GM12878 (cell line): ENCODE data around the gene SCEL. TPM values are rescaled to one million over a fixed set of nuclear protein-coding genes. Genes with fewer than 3 reads are reported as not detected.

Experiments used
- ATAC-seq: fragments of 200-7000 bp; cut with Tn5 transposase; 3 replicates; pipeline ENCODE4 v1.9.1; 2020; ENCODE audit warnings: mild to moderate bottlenecking, moderate library complexity
- BruUV-seq: library from RNA; stranded (reverse); fragments of 400-500 nt; replicated peaks from 2 replicates; lab custom pipeline; 2021; lab: Mats Ljungman, UMichigan
- CTCF ChIA-PET: fragments of 300-600 bp; sonication (Branson Sonifier 250); formaldehyde crosslinking; extraction: SDS; loops from one replicate; lab custom pipeline; 2021; ENCODE audit warnings: inconsistent platforms; lab: Yijun Ruan, JAX
- POLR2A ChIA-PET: fragments of 350-600 bp; formaldehyde crosslinking; extraction: SDS; loops from one replicate; lab custom pipeline; 2021; ENCODE audit warnings: inconsistent platforms; lab: Charles Lee
- RAD21 ChIA-PET: fragments of 300-600 bp; sonication (Branson Sonifier 250); formaldehyde crosslinking; loops from one replicate; lab custom pipeline; 2023; ENCODE audit warnings: antibody characterized with exemption; ENCODE audit not compliant: unreplicated experiment; lab: Charles Lee
- SMC1A ChIA-PET: fragments of 300-600 bp; sonication (Branson Sonifier 250); formaldehyde crosslinking; loops from one replicate; lab custom pipeline; 2023; ENCODE audit not compliant: unreplicated experiment, uncharacterized antibody; lab: Charles Lee
- DNase-seq: peaks from one replicate; pipeline ENCODE4 v3.0.0-alpha.2; 2011; ENCODE audit warnings: low read depth, low spot score
- FAIRE-seq: peaks from 3 replicates; lab custom pipeline; 2011; peaks lifted over from hg19 to GRCh38; lab: Jason Lieb, UNC
- H2AFZ ChIP-seq: 2 replicates; pipeline ENCODE4 v1.6.0; 2011; ENCODE audit warnings: low read depth, low read length, control low read depth; ENCODE audit not compliant: control insufficient read depth
- H3K27ac ChIP-seq: 2 replicates; pipeline ENCODE4 v1.5.1; 2011; ENCODE audit warnings: control low read depth; ENCODE audit not compliant: control insufficient read depth, insufficient read depth
- H3K27me3 ChIP-seq, 2 experiments: replicated peaks in 1 of 2; 2 replicates each; pipeline versions ENCODE4 v1.6.0 to v1.6.1; 2011; ENCODE audit warnings: low read length in 1 of 2; ENCODE audit not compliant: control insufficient read depth in 2 of 2, insufficient read depth in 2 of 2
- H3K36me3 ChIP-seq, 2 experiments: 2 replicates each; pipeline ENCODE4 v1.5.1; 2011; ENCODE audit warnings: low read length in 1 of 2; ENCODE audit not compliant: control insufficient read depth in 2 of 2, insufficient read depth in 2 of 2
- H3K4me1 ChIP-seq: 2 replicates; pipeline ENCODE4 v1.6.1; 2011; ENCODE audit warnings: mild to moderate bottlenecking, low read length, moderate library complexity, mixed read lengths; ENCODE audit not compliant: control insufficient read depth, insufficient read depth
- H3K4me2 ChIP-seq: 2 replicates; pipeline ENCODE4 v1.6.0; 2011; ENCODE audit warnings: control low read depth; ENCODE audit not compliant: control insufficient read depth, insufficient read depth
- H3K4me3 ChIP-seq: fragments of 200-600 bp; sonication (generic); 2 replicates; pipeline ENCODE4 v1.5.1; 2016
- H3K79me2 ChIP-seq: 2 replicates; pipeline ENCODE4 v1.6.0; 2011; ENCODE audit warnings: low read length; ENCODE audit not compliant: control insufficient read depth, insufficient read depth
- H3K9ac ChIP-seq: 2 replicates; pipeline ENCODE4 v1.8.0; 2011; ENCODE audit warnings: low read length, control low read depth, mixed read lengths; ENCODE audit not compliant: control insufficient read depth, insufficient read depth
- H3K9me3 ChIP-seq: replicated peaks from 3 replicates; pipeline ENCODE4 v1.5.1; 2011; ENCODE audit warnings: mild to moderate bottlenecking, low read length; ENCODE audit not compliant: control insufficient read depth, insufficient read depth
- H4K20me1 ChIP-seq: 2 replicates; pipeline ENCODE4 v1.6.0; 2011; ENCODE audit not compliant: control insufficient read depth, insufficient read depth
- ASH2L ChIP-seq: fragments of 300-600, 200-600 bp; sonication (generic); IDR thresholded peaks from 2 replicates; pipeline ENCODE4 v1.6.1; 2017; ENCODE audit warnings: low read depth, mild to moderate bottlenecking, borderline replicate concordance
- BACH1 ChIP-seq: fragments of 450-650 bp; IDR thresholded peaks from 2 replicates; pipeline ENCODE4 v1.6.1; 2017; ENCODE audit warnings: mild to moderate bottlenecking, borderline replicate concordance
- CREB1 ChIP-seq: IDR thresholded peaks from 2 replicates; pipeline ENCODE4 v1.6.1; 2012; ENCODE audit warnings: low read depth, mild to moderate bottlenecking, inconsistent platforms
- DPF2 ChIP-seq: fragments of 450-650 bp; IDR thresholded peaks from 2 replicates; pipeline ENCODE4 v1.6.1; 2017; ENCODE audit warnings: mild to moderate bottlenecking
- EZH2 ChIP-seq: IDR thresholded peaks from 2 replicates; pipeline ENCODE4 v1.6.1; 2012; ENCODE audit warnings: low read depth, mild to moderate bottlenecking, control low read depth, inconsistent platforms, low read length, borderline replicate concordance; ENCODE audit not compliant: control insufficient read depth
- GABPA ChIP-seq: IDR thresholded peaks from 2 replicates; pipeline ENCODE4 v1.6.1; 2014; ENCODE audit warnings: antibody characterized with exemption, low read depth, mild to moderate bottlenecking, inconsistent platforms
- KAT2A ChIP-seq: conservative IDR thresholded peaks from 2 replicates; pipeline ENCODE4 v1.6.1; 2011; ENCODE audit warnings: low read depth, low read length; ENCODE audit not compliant: control insufficient read depth
- POLR2AphosphoS2 ChIP-seq: IDR thresholded peaks from 2 replicates; pipeline ENCODE4 v1.6.1; 2011; ENCODE audit warnings: low read depth, mild to moderate bottlenecking, low read length, improper control_type of control experiment, moderate library complexity
- RBBP5 ChIP-seq: fragments of 200-600 bp; sonication (generic); conservative IDR thresholded peaks from 2 replicates; pipeline ENCODE4 v1.6.1; 2016
- RFX5 ChIP-seq: IDR thresholded peaks from 2 replicates; pipeline ENCODE4 v1.6.1; 2011; ENCODE audit warnings: low read depth, low read length, improper control_type of control experiment
- SMARCA5 ChIP-seq: fragments of 450-650 bp; IDR thresholded peaks from 2 replicates; pipeline ENCODE4 v1.6.1; 2017; ENCODE audit warnings: mild to moderate bottlenecking
- SP1 ChIP-seq: IDR thresholded peaks from one replicate; pipeline ENCODE4 v1.6.1; 2011; ENCODE audit warnings: low read depth, low read length
- SUPT20H ChIP-seq: IDR thresholded peaks from 2 replicates; pipeline ENCODE4 v1.6.1; 2011; ENCODE audit warnings: low read depth, mild to moderate bottlenecking, low read length, moderate library complexity, borderline replicate concordance; ENCODE audit not compliant: control insufficient read depth
- TAF1 ChIP-seq: IDR thresholded peaks from 2 replicates; pipeline ENCODE4 v1.6.1; 2011; ENCODE audit warnings: mild to moderate bottlenecking, low read depth, low read length, borderline replicate concordance
- TARDBP ChIP-seq: IDR thresholded peaks from 2 replicates; pipeline ENCODE4 v1.6.1; 2016; ENCODE audit warnings: borderline replicate concordance
- WGBS: methylation state at CpG from one replicate; pipeline ENCODE4 v1.1.6; 2016; ENCODE audit warnings: low lambda C conversion rate; ENCODE audit not compliant: insufficient replicate concordance, insufficient coverage; ENCODE audit errors: missing lambda C conversion rate; 5-methylcytosine and 5-hydroxymethylcytosine counted together
- in situ Hi-C: fragments of 300-500 bp; cut with MboI; formaldehyde crosslinking; loops from 9 replicates; pipeline ENCODE4 v1.14.3; 2018; ENCODE audit warnings: mixed read lengths
- intact Hi-C: fragments of 100-400 bp; cut with micrococcal nuclease; formaldehyde crosslinking; loops from one replicate; pipeline ENCODE4 v1.14.2; 2022; ENCODE audit not compliant: unreplicated experiment
- polyA plus RNA-seq, 11 experiments: library from polyadenylated mRNA; depleted of rRNA in 4 of 11; unstranded in 6 of 11; stranded (reverse) in 5 of 11; fragments of >200 nt; fragmentation: Nextera tagmentation in 4 of 11; fragmentation: Illumina TruSeq in 1 of 11; extraction: Ambion mirVana in 4 of 11; extraction: Trizol in 1 of 11; gene quantifications; 1 replicate in 1 of 11; 2 replicates in 10 of 11; pipeline versions ENCODE4 v1.2.1 to v1.2.3, GENCODE V29; 2011 to 2016; ENCODE audit warnings: inconsistent platforms in 2 of 11, missing spikeins in 2 of 11, low read depth in 1 of 11
- total RNA-seq, 4 experiments: library from RNA; depleted of rRNA in 3 of 4; stranded (reverse); fragments of >200 nt in 3 of 4; fragmentation: Illumina TruSeq in 1 of 4; extraction: Trizol in 1 of 4; gene quantifications; 2 replicates each; pipeline versions ENCODE4 v1.2.1 to v1.2.3, GENCODE V29; 2013 to 2021
- TF ChIP-seq, protein P1 (sequence below): IDR thresholded peaks from 2 replicates; pipeline ENCODE4 v1.6.1; 2012; ENCODE audit warnings: low read depth, low read length, improper control_type of control experiment
- TF ChIP-seq, protein P2 (sequence below): fragments of 450-650 bp; IDR thresholded peaks from 2 replicates; pipeline ENCODE4 v1.6.1; 2017; ENCODE audit warnings: low read depth, mild to moderate bottlenecking, moderate library complexity
- TF ChIP-seq, protein P3 (sequence below): fragments of 450-650 bp; IDR thresholded peaks from 2 replicates; pipeline ENCODE4 v1.6.1; 2014; ENCODE audit warnings: mild to moderate bottlenecking

Gene SCEL
- total and polyA plus RNA-seq, 10 of the 15 experiments (the other 5 are each of a cell fraction or from before 2014, with no cell fraction given) = 0.09 to 0.68 (median 0.16) TPM; not detected in 1

DNA sequence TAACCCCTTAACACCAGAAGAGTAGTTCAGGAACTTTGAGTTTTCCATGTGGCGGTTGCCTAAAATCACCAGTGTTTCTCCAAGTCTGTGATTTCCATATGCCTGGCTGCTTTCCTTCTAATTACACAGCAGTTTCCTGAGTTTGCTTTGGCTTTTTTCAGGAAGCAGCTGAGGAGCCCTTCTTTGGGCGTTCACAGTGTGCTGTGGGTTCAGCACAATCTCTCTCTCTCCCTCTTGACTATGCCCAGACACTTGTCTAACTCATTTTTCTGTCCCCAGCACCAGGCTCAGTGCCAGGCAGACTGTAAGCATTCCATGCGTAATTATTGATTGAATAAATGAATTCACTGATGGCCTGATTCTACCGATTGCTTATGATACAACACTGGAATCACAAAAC is 19.7 kb downstream of the SCEL start:
- H3K9ac ChIP-seq = no peak overlapping the region
- no peaks in the 10 kb centered on the region for H3K9me3 ChIP-seq
- intact Hi-C loops (no loop called here), in situ Hi-C loops (no loop called here)
- H3K27me3 ChIP-seq = no peaks in the 10 kb centered on the region
- ATAC-seq (no peak), DNase-seq (no peak), FAIRE-seq (no peak)
- H3K27ac ChIP-seq = no peak overlapping the region
- TF ChIP-seq BACH1 (no peak), TAF1 (no peak), SUPT20H (no peak), DPF2 (no peak), GABPA (no peak), ASH2L (no peak), POLR2AphosphoS2 (no peak), SP1 (no peak), KAT2A (no peak), TARDBP (no peak), RFX5 (no peak), EZH2 (no peak), CREB1 (no peak), SMARCA5 (no peak), RBBP5 (no peak)
- TF ChIP-seq, protein P1, sequence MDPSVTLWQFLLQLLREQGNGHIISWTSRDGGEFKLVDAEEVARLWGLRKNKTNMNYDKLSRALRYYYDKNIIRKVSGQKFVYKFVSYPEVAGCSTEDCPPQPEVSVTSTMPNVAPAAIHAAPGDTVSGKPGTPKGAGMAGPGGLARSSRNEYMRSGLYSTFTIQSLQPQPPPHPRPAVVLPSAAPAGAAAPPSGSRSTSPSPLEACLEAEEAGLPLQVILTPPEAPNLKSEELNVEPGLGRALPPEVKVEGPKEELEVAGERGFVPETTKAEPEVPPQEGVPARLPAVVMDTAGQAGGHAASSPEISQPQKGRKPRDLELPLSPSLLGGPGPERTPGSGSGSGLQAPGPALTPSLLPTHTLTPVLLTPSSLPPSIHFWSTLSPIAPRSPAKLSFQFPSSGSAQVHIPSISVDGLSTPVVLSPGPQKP = no peak
- TF ChIP-seq, protein P2, sequence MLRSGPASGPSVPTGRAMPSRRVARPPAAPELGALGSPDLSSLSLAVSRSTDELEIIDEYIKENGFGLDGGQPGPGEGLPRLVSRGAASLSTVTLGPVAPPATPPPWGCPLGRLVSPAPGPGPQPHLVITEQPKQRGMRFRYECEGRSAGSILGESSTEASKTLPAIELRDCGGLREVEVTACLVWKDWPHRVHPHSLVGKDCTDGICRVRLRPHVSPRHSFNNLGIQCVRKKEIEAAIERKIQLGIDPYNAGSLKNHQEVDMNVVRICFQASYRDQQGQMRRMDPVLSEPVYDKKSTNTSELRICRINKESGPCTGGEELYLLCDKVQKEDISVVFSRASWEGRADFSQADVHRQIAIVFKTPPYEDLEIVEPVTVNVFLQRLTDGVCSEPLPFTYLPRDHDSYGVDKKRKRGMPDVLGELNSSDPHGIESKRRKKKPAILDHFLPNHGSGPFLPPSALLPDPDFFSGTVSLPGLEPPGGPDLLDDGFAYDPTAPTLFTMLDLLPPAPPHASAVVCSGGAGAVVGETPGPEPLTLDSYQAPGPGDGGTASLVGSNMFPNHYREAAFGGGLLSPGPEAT = no peak
- TF ChIP-seq, protein P3, sequence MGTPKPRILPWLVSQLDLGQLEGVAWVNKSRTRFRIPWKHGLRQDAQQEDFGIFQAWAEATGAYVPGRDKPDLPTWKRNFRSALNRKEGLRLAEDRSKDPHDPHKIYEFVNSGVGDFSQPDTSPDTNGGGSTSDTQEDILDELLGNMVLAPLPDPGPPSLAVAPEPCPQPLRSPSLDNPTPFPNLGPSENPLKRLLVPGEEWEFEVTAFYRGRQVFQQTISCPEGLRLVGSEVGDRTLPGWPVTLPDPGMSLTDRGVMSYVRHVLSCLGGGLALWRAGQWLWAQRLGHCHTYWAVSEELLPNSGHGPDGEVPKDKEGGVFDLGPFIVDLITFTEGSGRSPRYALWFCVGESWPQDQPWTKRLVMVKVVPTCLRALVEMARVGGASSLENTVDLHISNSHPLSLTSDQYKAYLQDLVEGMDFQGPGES = no peak
- ChIA-PET RAD21 (no interaction called here), CTCF (interaction anchor here (1.4 kb wide), 1 partner anchor 62 kb away, joined by 3 read pairs; no protein-coding TSS in a partner anchor), POLR2A (no interaction called here), SMC1A (interaction anchor here (1.1 to 2.1 kb wide), 2 partner anchors 9 to 11 kb away, joined by 4 to 9 read pairs; no protein-coding TSS in a partner anchor)
- no peak overlapping the region for H2AFZ ChIP-seq
- no peaks in the 10 kb centered on the region for H4K20me1 ChIP-seq
- no peak overlapping the region for H3K4me3 ChIP-seq
- no peak overlapping the region for H3K4me2 ChIP-seq
- no TSS peak for BruUV-seq
- H3K4me1 ChIP-seq = peaks cover 15% of the 10 kb centered on the region
- no peaks in the 10 kb centered on the region for H3K36me3 ChIP-seq
- WGBS = 56% methylated on average over 4 of the region's 4 CpGs
- H3K79me2 ChIP-seq = no peaks in the 10 kb centered on the region
